Fibroblast of lung (primary cell): ENCODE data around the gene CPA5. TPM values are rescaled to one million over a fixed set of nuclear protein-coding genes. Genes with fewer than 3 reads are reported as not detected.

Source experiments
- DNase-seq, 2 donors: peaks; one replicate each; pipeline versions ENCODE4 v3.0.0 to v3.0.0-alpha.2; 2010; ENCODE audit warnings: low read depth in 2 of 2
- H2AFZ ChIP-seq: 2 replicates; pipeline ENCODE4 v1.5.1; 2012; ENCODE audit warnings: low read length, control low read depth, inconsistent platforms
- H3K27ac ChIP-seq: 2 replicates; pipeline ENCODE4 v1.5.1; 2011; ENCODE audit warnings: low read length, control low read depth; ENCODE audit not compliant: insufficient read depth
- H3K27me3 ChIP-seq: 2 replicates; pipeline ENCODE4 v1.5.1; 2011; ENCODE audit warnings: mild to moderate bottlenecking, low read length; ENCODE audit not compliant: control insufficient read depth, insufficient read depth
- H3K36me3 ChIP-seq: 2 replicates; pipeline ENCODE4 v1.5.1; 2011; ENCODE audit warnings: low read length; ENCODE audit not compliant: control insufficient read depth, insufficient read depth
- H3K4me1 ChIP-seq: 2 replicates; pipeline ENCODE4 v1.5.1; 2011; ENCODE audit warnings: low read length; ENCODE audit not compliant: control insufficient read depth, insufficient read depth; ENCODE audit errors: extremely low read depth
- H3K4me2 ChIP-seq: 2 replicates; pipeline ENCODE4 v1.5.1; 2011; ENCODE audit warnings: low read length, control low read depth; ENCODE audit not compliant: insufficient read depth; ENCODE audit errors: extremely low read depth
- H3K4me3 ChIP-seq, 4 experiments: fragments of 200-600 bp in 1 of 4; sonication (generic) in 1 of 4; replicated peaks in 1 of 4; 2 replicates each; pipeline ENCODE4 v1.5.1; 2011 to 2016; ENCODE audit warnings: low read length in 4 of 4, low read depth in 3 of 4, mild to moderate bottlenecking in 3 of 4, control low read depth in 2 of 4, inconsistent platforms in 1 of 4, mixed read lengths in 1 of 4; ENCODE audit not compliant: insufficient read depth in 1 of 4; ENCODE audit errors: control extremely low read depth in 1 of 4
- H3K79me2 ChIP-seq: 2 replicates; pipeline ENCODE4 v1.5.1; 2012; ENCODE audit warnings: mild to moderate bottlenecking, low read length, inconsistent platforms; ENCODE audit not compliant: control insufficient read depth, insufficient read depth
- H3K9ac ChIP-seq: 2 replicates; pipeline ENCODE4 v1.5.1; 2011; ENCODE audit warnings: mild to moderate bottlenecking, low read length, control low read depth; ENCODE audit not compliant: insufficient read depth
- H3K9me3 ChIP-seq: 2 replicates; pipeline ENCODE4 v1.5.1; 2012; ENCODE audit warnings: low read depth, low read length; ENCODE audit not compliant: control insufficient read depth, insufficient read depth
- H4K20me1 ChIP-seq: 2 replicates; pipeline ENCODE4 v1.5.1; 2011; ENCODE audit warnings: low read length; ENCODE audit not compliant: control insufficient read depth, insufficient read depth; ENCODE audit errors: extremely low read depth
- CTCF ChIP-seq, 2 donors: IDR thresholded peaks in 1 of 2; conservative IDR thresholded peaks in 1 of 2; 1 replicate in 1 of 2; 2 replicates in 1 of 2; pipeline ENCODE4 v1.5.1; 2011 to 2012; ENCODE audit warnings: low read length in 2 of 2, control low read depth in 1 of 2, inconsistent platforms in 1 of 2, low read depth in 1 of 2, mild to moderate bottlenecking in 1 of 2
- EZH2 ChIP-seq: IDR thresholded peaks from 2 replicates; pipeline ENCODE4 v1.5.1; 2012; ENCODE audit warnings: low read length, control low read depth, mild to moderate bottlenecking; ENCODE audit errors: missing control alignments
- polyA plus RNA-seq, 2 donors: library from polyadenylated mRNA; depleted of rRNA in 1 of 2; stranded (reverse) in 1 of 2; unstranded in 1 of 2; fragments of >200 nt; gene quantifications; 2 replicates each; pipeline ENCODE4 v1.2.1, GENCODE V29; 2011 to 2012; ENCODE audit warnings: missing spikeins in 1 of 2
- total RNA-seq: library from RNA; depleted of rRNA; stranded (reverse); fragments of >200 nt; gene quantifications from 2 replicates; pipeline ENCODE4 v1.2.1, GENCODE V29; 2014

Gene CPA5
- total and polyA plus RNA-seq, 2 donors (not counting 1 experiment from before 2014, with no cell fraction given) = not detected

- no peaks in the 10 kb centered on the region for H4K20me1 ChIP-seq
- H2AFZ ChIP-seq = no peak overlapping the region
- no peak for DNase-seq
- H3K36me3 ChIP-seq = no peaks in the 10 kb centered on the region
- no peak for TF ChIP-seq EZH2
- no peak for TF ChIP-seq CTCF (conservative IDR thresholded peaks at IDR 0.05 in 1 of 2, IDR thresholded peaks at IDR 0.05 in 1 of 2; ENCODE audit: low read depth in 1 of 2, low read length in 2 of 2)
- no peak overlapping the region for H3K4me3 ChIP-seq
- no peaks in the 10 kb centered on the region for H3K27me3 ChIP-seq
- H3K9me3 ChIP-seq = no peaks in the 10 kb centered on the region
- H3K4me1 ChIP-seq = peaks cover 4% of the 10 kb centered on the region
- H3K4me2 ChIP-seq = no peak overlapping the region
- H3K27ac ChIP-seq = no peak overlapping the region
- H3K9ac ChIP-seq = no peak overlapping the region
- H3K79me2 ChIP-seq = no peaks in the 10 kb centered on the region
Measured at GRCh38 chr7:130409067-130409711, 64.6 kb downstream of the CPA5 start.

- peak in 1 of 2 donors; percentile 64 for DNase-seq
- no peak overlapping the region for H3K9ac ChIP-seq
- H3K4me3 ChIP-seq = no peak overlapping the region
- no peaks in the 10 kb centered on the region for H3K79me2 ChIP-seq
- H4K20me1 ChIP-seq = no peaks in the 10 kb centered on the region
- no peak overlapping the region for H3K27ac ChIP-seq
- no peaks in the 10 kb centered on the region for H3K27me3 ChIP-seq
- no peaks in the 10 kb centered on the region for H3K36me3 ChIP-seq
- TF ChIP-seq EZH2 = no peak
- TF ChIP-seq CTCF (conservative IDR thresholded peaks at IDR 0.05 in 1 of 2, IDR thresholded peaks at IDR 0.05 in 1 of 2; ENCODE audit: low read depth in 1 of 2, low read length in 2 of 2) = no peak
- H3K9me3 ChIP-seq = no peaks in the 10 kb centered on the region
- H3K4me2 ChIP-seq = no peak overlapping the region
- no peak overlapping the region for H2AFZ ChIP-seq
- peaks cover 4% of the 10 kb centered on the region for H3K4me1 ChIP-seq
Measured at GRCh38 chr7:130409712-130410072, 65.1 kb downstream of the CPA5 start.

- no peak overlapping the region for H3K4me3 ChIP-seq
- H3K27ac ChIP-seq = no peak overlapping the region
- H3K9me3 ChIP-seq = no peaks in the 10 kb centered on the region
- no peak overlapping the region for H3K4me2 ChIP-seq
- no peak overlapping the region for H2AFZ ChIP-seq
- H3K9ac ChIP-seq = no peak overlapping the region
- peaks cover 4% of the 10 kb centered on the region for H3K4me1 ChIP-seq
- H3K36me3 ChIP-seq = no peaks in the 10 kb centered on the region
- no peak for TF ChIP-seq CTCF (conservative IDR thresholded peaks at IDR 0.05 in 1 of 2, IDR thresholded peaks at IDR 0.05 in 1 of 2; ENCODE audit: low read depth in 1 of 2, low read length in 2 of 2)
- TF ChIP-seq EZH2 = no peak
- no peaks in the 10 kb centered on the region for H3K79me2 ChIP-seq
- no peaks in the 10 kb centered on the region for H4K20me1 ChIP-seq
- H3K27me3 ChIP-seq = no peaks in the 10 kb centered on the region
- no peak for DNase-seq
Measured at GRCh38 chr7:130410868-130411541, 66.4 kb downstream of the CPA5 start.
